CD14-positive monocyte (primary cell): ENCODE results near the gene EMILIN3. TPM values are rescaled to one million over a fixed set of nuclear protein-coding genes. Genes with fewer than 3 reads are reported as not detected.

ENCODE experiments used
- DNase-seq, 3 donors: peaks; one replicate each; pipeline ENCODE4 v3.0.0-alpha.2; 2011 to 2022
- H2AFZ ChIP-seq: 2 replicates; pipeline ENCODE4 v1.6.0; 2012; ENCODE audit warnings: mild to moderate bottlenecking, low read depth, low read length, inconsistent platforms; ENCODE audit not compliant: insufficient read depth, poor library complexity, severe bottlenecking
- H3K27ac ChIP-seq, 2 donors: 1 replicate in 1 of 2; 2 replicates in 1 of 2; pipeline ENCODE4 v1.5.1; 2012 to 2013; ENCODE audit warnings: low read length in 2 of 2, control low read depth in 1 of 2, inconsistent platforms in 1 of 2, low read depth in 1 of 2, mild to moderate bottlenecking in 1 of 2
- H3K27me3 ChIP-seq, 2 donors: one replicate each; pipeline versions ENCODE4 v1.6.0 to v1.6.1; 2011 to 2013; ENCODE audit warnings: low read length in 2 of 2; ENCODE audit not compliant: control insufficient read depth in 2 of 2, insufficient read depth in 2 of 2
- H3K36me3 ChIP-seq, 2 donors: replicated peaks in 1 of 2; 1 replicate in 1 of 2; 2 replicates in 1 of 2; pipeline versions ENCODE4 v1.5.1 to v1.6.1; 2012 to 2013; ENCODE audit warnings: low read length in 2 of 2, control low read depth in 1 of 2, inconsistent platforms in 1 of 2, mild to moderate bottlenecking in 1 of 2; ENCODE audit not compliant: insufficient read depth in 2 of 2, control insufficient read depth in 1 of 2
- H3K4me1 ChIP-seq, 2 donors: 1 replicate in 1 of 2; 2 replicates in 1 of 2; pipeline versions ENCODE4 v1.5.1 to v1.6.1; 2012 to 2013; ENCODE audit warnings: low read length in 2 of 2, control low read depth in 1 of 2, inconsistent platforms in 1 of 2, mild to moderate bottlenecking in 1 of 2, moderate library complexity in 1 of 2; ENCODE audit not compliant: insufficient read depth in 2 of 2, control insufficient read depth in 1 of 2
- H3K4me2 ChIP-seq: replicated peaks from 2 replicates; pipeline ENCODE3; 2012; ENCODE audit warnings: low read length, moderate library complexity, mild to moderate bottlenecking; ENCODE audit not compliant: poor library complexity, severe bottlenecking; ENCODE audit errors: extremely low read depth
- H3K4me3 ChIP-seq, 3 experiments: fragments of 200-600 bp in 1 of 3; sonication (generic) in 1 of 3; replicated peaks in 1 of 3; 1 replicate in 2 of 3; 2 replicates in 1 of 3; pipeline ENCODE4 v1.5.1; 2011 to 2013; ENCODE audit warnings: low read length in 3 of 3, mild to moderate bottlenecking in 3 of 3, control low read depth in 2 of 3, low read depth in 2 of 3, inconsistent platforms in 1 of 3, moderate library complexity in 1 of 3
- H3K79me2 ChIP-seq: 2 replicates; pipeline ENCODE4 v1.6.0; 2012; ENCODE audit warnings: mild to moderate bottlenecking, control low read depth, inconsistent platforms, low read length, moderate library complexity; ENCODE audit not compliant: insufficient read depth
- H3K9ac ChIP-seq: 2 replicates; pipeline ENCODE4 v1.6.0; 2017; ENCODE audit warnings: low read length, mild to moderate bottlenecking; ENCODE audit not compliant: insufficient read depth, poor library complexity, severe bottlenecking
- H3K9me3 ChIP-seq, 2 donors: replicated peaks in 1 of 2; 1 replicate in 1 of 2; 2 replicates in 1 of 2; pipeline versions ENCODE4 v1.5.1 to v1.6.1; 2012 to 2013; ENCODE audit warnings: low read length in 2 of 2, control low read depth in 1 of 2; ENCODE audit not compliant: control insufficient read depth in 1 of 2, insufficient read depth in 1 of 2
- H4K20me1 ChIP-seq: 2 replicates; pipeline ENCODE4 v1.6.0; 2012; ENCODE audit warnings: mild to moderate bottlenecking, low read length, control low read depth, moderate library complexity; ENCODE audit not compliant: insufficient read depth
- H3K27ac Mint-ChIP-seq, 7 donors: one replicate each; pipeline ENCODE4 v1.8.0; 2020; ENCODE audit warnings: mild to moderate bottlenecking in 7 of 7, mixed read lengths in 7 of 7, moderate library complexity in 6 of 7, inconsistent platforms in 2 of 7
- H3K27me3 Mint-ChIP-seq, 3 donors: one replicate each; pipeline ENCODE4 v1.8.0; 2021 to 2022; ENCODE audit warnings: low read depth in 3 of 3, mild to moderate bottlenecking in 3 of 3, mixed read lengths in 3 of 3, moderate library complexity in 3 of 3, inconsistent platforms in 1 of 3
- H3K36me3 Mint-ChIP-seq, 2 donors: one replicate each; pipeline ENCODE4 v1.8.0; 2020; ENCODE audit warnings: mixed read lengths in 2 of 2, inconsistent platforms in 1 of 2, mild to moderate bottlenecking in 1 of 2
- H3K4me1 Mint-ChIP-seq: one replicate; pipeline ENCODE4 v1.8.0; 2020; ENCODE audit warnings: mild to moderate bottlenecking, mixed read lengths
- H3K4me3 Mint-ChIP-seq, 2 donors: one replicate each; pipeline ENCODE4 v1.8.0; 2020; ENCODE audit warnings: mild to moderate bottlenecking in 2 of 2, mixed read lengths in 2 of 2, moderate library complexity in 1 of 2
- H3K9me3 Mint-ChIP-seq, 7 donors: one replicate each; pipeline ENCODE4 v1.8.0; 2020 to 2022; ENCODE audit warnings: mixed read lengths in 7 of 7, mild to moderate bottlenecking in 6 of 7, moderate library complexity in 6 of 7, inconsistent platforms in 2 of 7
- WGBS: methylation state at CpG from one replicate; pipeline ENCODE4 v1.1.5; 2013; ENCODE audit warnings: missing lambda C conversion rate; ENCODE audit not compliant: insufficient coverage; 5-methylcytosine and 5-hydroxymethylcytosine counted together
- intact Hi-C, 2 donors: fragments of 100-400 bp; cut with micrococcal nuclease; formaldehyde crosslinking; loops; one replicate each; pipeline versions ENCODE4 v1.15.0 to v1.15.1; 2023
- polyA plus RNA-seq, 3 donors: library from polyadenylated mRNA; depleted of rRNA in 1 of 3; unstranded in 2 of 3; stranded (reverse) in 1 of 3; fragments of 300-500 nt in 2 of 3; fragments of >200 nt in 1 of 3; fragmentation: Illumina TruSeq in 2 of 3; gene quantifications; 1 replicate in 2 of 3; 2 replicates in 1 of 3; pipeline ENCODE4 v1.2.3, GENCODE V29; 2012 to 2021
- TF ChIP-seq, protein P1 (sequence below): fragments of 200-600 bp; IDR thresholded peaks from one replicate; pipeline ENCODE4 v1.8.0; 2022; ENCODE audit warnings: antibody characterized with exemption, mild to moderate bottlenecking

Gene EMILIN3
- polyA plus RNA-seq, 3 donors: not detected

- H2AFZ ChIP-seq: no peak overlapping the region
- peaks cover 0 to 2% of the 10 kb centered on the region in 2 donors for H3K27me3 ChIP-seq
- Mint-ChIP-seq H3K27ac (no peak overlapping the region), H3K4me1 (peaks cover 27% of the 10 kb centered on the region), H3K4me3 (peak overlapping the region in 1 of 2 donors; percentile 66), H3K9me3 (peaks cover 0 to 1% (median 0%) of the 10 kb centered on the region in 7 donors), H3K27me3 (peaks cover 3 to 20% (median 17%) of the 10 kb centered on the region in 3 donors), H3K36me3 (no peaks in the 10 kb centered on the region)
- H3K4me2 ChIP-seq: peak overlapping the region; percentile 90
- H3K4me1 ChIP-seq: peaks cover 11 to 26% of the 10 kb centered on the region in 2 donors
- no peaks in the 10 kb centered on the region for H4K20me1 ChIP-seq
- H3K27ac ChIP-seq: no peak overlapping the region
- DNase-seq: no peak
- H3K9me3 ChIP-seq: no peaks in the 10 kb centered on the region
- TF ChIP-seq, protein P1, sequence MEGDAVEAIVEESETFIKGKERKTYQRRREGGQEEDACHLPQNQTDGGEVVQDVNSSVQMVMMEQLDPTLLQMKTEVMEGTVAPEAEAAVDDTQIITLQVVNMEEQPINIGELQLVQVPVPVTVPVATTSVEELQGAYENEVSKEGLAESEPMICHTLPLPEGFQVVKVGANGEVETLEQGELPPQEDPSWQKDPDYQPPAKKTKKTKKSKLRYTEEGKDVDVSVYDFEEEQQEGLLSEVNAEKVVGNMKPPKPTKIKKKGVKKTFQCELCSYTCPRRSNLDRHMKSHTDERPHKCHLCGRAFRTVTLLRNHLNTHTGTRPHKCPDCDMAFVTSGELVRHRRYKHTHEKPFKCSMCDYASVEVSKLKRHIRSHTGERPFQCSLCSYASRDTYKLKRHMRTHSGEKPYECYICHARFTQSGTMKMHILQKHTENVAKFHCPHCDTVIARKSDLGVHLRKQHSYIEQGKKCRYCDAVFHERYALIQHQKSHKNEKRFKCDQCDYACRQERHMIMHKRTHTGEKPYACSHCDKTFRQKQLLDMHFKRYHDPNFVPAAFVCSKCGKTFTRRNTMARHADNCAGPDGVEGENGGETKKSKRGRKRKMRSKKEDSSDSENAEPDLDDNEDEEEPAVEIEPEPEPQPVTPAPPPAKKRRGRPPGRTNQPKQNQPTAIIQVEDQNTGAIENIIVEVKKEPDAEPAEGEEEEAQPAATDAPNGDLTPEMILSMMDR: no peak
- H3K36me3 ChIP-seq: no peaks in the 10 kb centered on the region
- 80% methylated on average over 1 of the region's 5 CpGs for WGBS
- intact Hi-C loops: loop anchor here in 1 of 2 donors (10.0 kb wide), 1 partner anchor 353 kb away; no protein-coding TSS in a partner anchor
- H3K9ac ChIP-seq: no peak overlapping the region
- peak overlapping the region in 1 of 3 experiments; percentile 86 for H3K4me3 ChIP-seq
- H3K79me2 ChIP-seq: peaks cover 6% of the 10 kb centered on the region
Observed at GRCh38 chr20:41318271-41318649, 48.4 kb downstream of the EMILIN3 start.

DNA sequence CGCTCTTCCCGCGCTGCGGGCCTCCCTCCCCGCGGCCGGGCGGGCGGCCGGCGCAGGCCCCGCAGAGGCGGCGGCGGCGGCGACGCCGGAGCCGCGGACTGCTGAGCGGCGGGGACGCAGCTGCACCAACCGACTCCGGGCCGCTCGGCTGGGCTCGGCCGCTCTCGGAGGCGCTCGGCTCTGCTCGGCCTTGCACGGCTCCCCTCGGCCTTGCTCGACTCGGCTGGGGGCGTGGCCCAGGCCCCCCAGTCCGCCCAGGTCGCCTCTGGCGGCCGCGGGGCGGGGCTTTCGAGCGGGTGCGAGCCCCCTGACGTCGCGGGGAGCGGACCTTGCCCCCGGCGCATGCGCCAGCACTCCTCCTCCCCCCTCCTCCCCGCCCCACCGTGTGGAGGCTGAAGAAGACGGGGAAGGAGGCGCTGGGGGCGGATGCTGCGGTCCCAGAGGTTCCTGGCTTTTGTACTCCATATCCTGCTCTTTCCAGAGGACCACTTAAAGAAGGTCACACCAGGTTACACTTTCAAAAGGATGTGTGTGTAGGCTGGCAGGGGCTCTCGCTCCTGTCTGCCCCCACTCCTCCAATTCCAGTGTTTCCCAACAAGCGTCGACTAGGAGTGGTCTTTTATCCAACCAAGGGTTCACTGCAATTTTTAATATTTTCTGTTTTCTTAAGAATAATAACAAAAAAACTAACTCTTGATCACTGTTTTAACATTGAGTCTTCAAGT lies 48.9 kb downstream of the EMILIN3 start, which contains the start of gene ZHX3:
Gene ZHX3 (minus strand): TSS at position 186 of the 725 bp plus-strand sequence. CDS start 112,815 bp downstream, outside the sequence.
- TF ChIP-seq, protein P1: no peak

More for the DNA sequence above, 48.9 kb downstream of the EMILIN3 start, which contains the start of gene ZHX3:
- no peaks in the 10 kb centered on the region for H3K36me3 ChIP-seq
- H3K4me2 ChIP-seq: peak within 1 kb of the TSS; percentile 90
- H3K4me1 Mint-ChIP-seq: peaks cover 27% of the 10 kb centered on the region
- H3K27me3 Mint-ChIP-seq: peaks cover 3 to 17% (median 17%) of the 10 kb centered on the region in 3 donors
- peaks cover 6% of the 10 kb centered on the region for H3K79me2 ChIP-seq
- no peaks in the 10 kb centered on the region for H3K36me3 Mint-ChIP-seq
- H3K27ac ChIP-seq: peak within 1 kb of the TSS in 1 of 2 donors; percentile 59
- H3K27me3 ChIP-seq: peaks cover 0 to 2% of the 10 kb centered on the region in 2 donors
- peak within 1 kb of the TSS; percentile 95 for H2AFZ ChIP-seq
- peak within 1 kb of the TSS; percentile 60 to 86 (median 81) for H3K4me3 ChIP-seq
- H3K4me3 Mint-ChIP-seq: peak within 1 kb of the TSS; percentile 86 to 90
- no peaks in the 10 kb centered on the region for H3K9me3 ChIP-seq
- peak within 1 kb of the TSS; percentile 72 for H3K9ac ChIP-seq
- WGBS: under 1% methylated on average over 46 of the region's 64 CpGs
- peaks cover 11 to 26% of the 10 kb centered on the region in 2 donors for H3K4me1 ChIP-seq
- H3K9me3 Mint-ChIP-seq: peaks cover 0 to 1% (median 0%) of the 10 kb centered on the region in 7 donors
- DNase-seq: peak; percentile 86 to 91 (median 87)
- peak within 1 kb of the TSS in 5 of 7 donors; percentile 61 to 88 (median 76) for H3K27ac Mint-ChIP-seq
- intact Hi-C loops: loop anchor here in 1 of 2 donors (10.0 kb wide), 1 partner anchor 353 kb away; no protein-coding TSS in a partner anchor
- no peaks in the 10 kb centered on the region for H4K20me1 ChIP-seq
